GM23338 (cell line): Measurements from ENCODE around the gene UNC79. TPM values are rescaled to one million over a fixed set of nuclear protein-coding genes. Genes with fewer than 3 reads are reported as not detected.

ENCODE experiments used
- ATAC-seq: fragments of 200-7000 bp; cut with Tn5 transposase; 3 replicates; pipeline ENCODE4 v1.9.1; 2020
- DNase-seq: peaks from one replicate; pipeline ENCODE4 v3.0.0-alpha.2; 2015; ENCODE audit warnings: low spot score
- H2AFZ ChIP-seq: fragments of 200-600 bp; sonication (generic); 2 replicates; pipeline ENCODE4 v1.8.0; 2016; ENCODE audit warnings: antibody characterized with exemption, mild to moderate bottlenecking, moderate library complexity
- H3F3A ChIP-seq: fragments of 200-600 bp; sonication (generic); replicated peaks from 2 replicates; pipeline ENCODE4 v1.8.0; 2017; ENCODE audit warnings: antibody characterized with exemption, mixed run types, low read depth
- H3K27ac ChIP-seq: fragments of 200-600 bp; sonication (generic); 2 replicates; pipeline ENCODE4 v1.6.1; 2016; ENCODE audit warnings: low read depth
- H3K27me3 ChIP-seq: fragments of 200-600 bp; sonication (generic); 2 replicates; pipeline ENCODE4 v1.8.0; 2016; ENCODE audit warnings: mild to moderate bottlenecking, mixed run types, moderate library complexity; ENCODE audit not compliant: insufficient read depth
- H3K36me3 ChIP-seq: fragments of 200-600 bp; sonication (generic); 2 replicates; pipeline ENCODE4 v1.8.0; 2016; ENCODE audit warnings: mild to moderate bottlenecking; ENCODE audit not compliant: insufficient read depth
- H3K4me1 ChIP-seq: fragments of 200-600 bp; sonication (generic); 2 replicates; pipeline ENCODE4 v1.8.0; 2016; ENCODE audit warnings: mild to moderate bottlenecking, moderate library complexity; ENCODE audit not compliant: insufficient read depth
- H3K4me2 ChIP-seq: fragments of 200-600 bp; sonication (generic); 2 replicates; pipeline ENCODE4 v1.7.1; 2017; ENCODE audit warnings: mixed run types
- H3K4me3 ChIP-seq: fragments of 200-600 bp; sonication (generic); 2 replicates; pipeline ENCODE4 v1.6.1; 2016; ENCODE audit warnings: mixed run types
- H3K79me2 ChIP-seq: fragments of 200-600 bp; sonication (generic); replicated peaks from 2 replicates; pipeline ENCODE4 v1.8.0; 2017; ENCODE audit warnings: mild to moderate bottlenecking; ENCODE audit not compliant: insufficient read depth
- H3K9me2 ChIP-seq: fragments of 200-600 bp; sonication (generic); 2 replicates; pipeline ENCODE4 v1.8.0; 2017; ENCODE audit not compliant: insufficient read depth
- H4K20me1 ChIP-seq: fragments of 200-600 bp; sonication (generic); replicated peaks from 2 replicates; pipeline ENCODE4 v1.8.0; 2017; ENCODE audit warnings: mild to moderate bottlenecking; ENCODE audit not compliant: insufficient read depth
- H3K27ac Mint-ChIP-seq: 2 replicates; pipeline ENCODE4 v1.8.0; 2020; ENCODE audit warnings: inconsistent platforms, mild to moderate bottlenecking, moderate library complexity, mixed read lengths
- H3K27me3 Mint-ChIP-seq: 3 replicates; pipeline ENCODE4 v1.8.0; 2022; ENCODE audit warnings: low read depth, mild to moderate bottlenecking, moderate library complexity, mixed read lengths, inconsistent platforms; ENCODE audit not compliant: insufficient read depth, poor library complexity
- H3K36me3 Mint-ChIP-seq: 3 replicates; pipeline ENCODE4 v1.8.0; 2021; ENCODE audit warnings: low read depth, mild to moderate bottlenecking, inconsistent platforms, moderate library complexity, mixed read lengths
- H3K4me1 Mint-ChIP-seq: 3 replicates; pipeline ENCODE4 v1.8.0; 2020; ENCODE audit warnings: mild to moderate bottlenecking, inconsistent platforms, mixed read lengths
- H3K4me3 Mint-ChIP-seq: 3 replicates; pipeline ENCODE4 v1.8.0; 2021; ENCODE audit warnings: moderate library complexity, mild to moderate bottlenecking, inconsistent platforms, mixed read lengths
- H3K9me3 Mint-ChIP-seq: 3 replicates; pipeline ENCODE4 v1.8.0; 2020; ENCODE audit warnings: moderate library complexity, mild to moderate bottlenecking, inconsistent platforms, mixed read lengths
- CREB1 ChIP-seq: fragments of 250-450 bp; sonication (Bioruptor Pico); IDR thresholded peaks from 2 replicates; pipeline ENCODE4 v1.5.0; 2020; ENCODE audit warnings: low read depth, mild to moderate bottlenecking, moderate library complexity
- EZH2 ChIP-seq: fragments of 200-600 bp; sonication (generic); IDR thresholded peaks from one replicate; pipeline ENCODE4 v1.8.0; 2017; ENCODE audit warnings: antibody characterized with exemption, mild to moderate bottlenecking, low read depth; ENCODE audit not compliant: unreplicated experiment
- EZH2phosphoT487 ChIP-seq: fragments of 200-600 bp; sonication (generic); IDR thresholded peaks from one replicate; pipeline ENCODE4 v1.8.1; 2018; ENCODE audit warnings: antibody characterized with exemption; ENCODE audit not compliant: unreplicated experiment
- JUNB ChIP-seq: IDR thresholded peaks from one replicate; pipeline ENCODE4 v1.6.1; 2016; ENCODE audit warnings: antibody characterized with exemption; ENCODE audit not compliant: unreplicated experiment
- NANOG ChIP-seq: IDR thresholded peaks from 2 replicates; pipeline ENCODE4 v1.6.1; 2016; ENCODE audit warnings: antibody characterized with exemption, borderline replicate concordance
- POLR2AphosphoS5 ChIP-seq: IDR thresholded peaks from 2 replicates; pipeline ENCODE4 v1.6.1; 2016; ENCODE audit warnings: antibody characterized with exemption, low read depth
- STAT1 ChIP-seq: IDR thresholded peaks from one replicate; pipeline ENCODE4 v1.6.1; 2016; ENCODE audit warnings: antibody characterized with exemption; ENCODE audit not compliant: unreplicated experiment
- ZNF114 ChIP-seq: fragments of 250-450 bp; sonication (Bioruptor Pico); IDR thresholded peaks from 2 replicates; pipeline ENCODE4 v1.5.0; 2020; ENCODE audit warnings: mild to moderate bottlenecking, moderate library complexity
- ZNF331 ChIP-seq: fragments of 250-450 bp; sonication (Bioruptor Pico); IDR thresholded peaks from 2 replicates; pipeline ENCODE4 v1.5.0; 2020; ENCODE audit warnings: low read depth, mild to moderate bottlenecking, moderate library complexity
- ZNF462 ChIP-seq: fragments of 250-450 bp; sonication (Bioruptor Pico); IDR thresholded peaks from 2 replicates; pipeline ENCODE4 v1.5.0; 2020; ENCODE audit warnings: mild to moderate bottlenecking, moderate library complexity
- polyA plus RNA-seq: library from polyadenylated mRNA; unstranded; fragments of >200 nt; fragmentation: Nextera tagmentation; extraction: Ambion mirVana; gene quantifications from 2 replicates; pipeline ENCODE4 v1.2.1, GENCODE V29; 2016
- total RNA-seq: library from RNA; depleted of rRNA; stranded (reverse); fragments of >200 nt; shearing (Covaris generic); gene quantifications from 2 replicates; pipeline ENCODE4 v1.2.3, GENCODE V29; 2014
- TF ChIP-seq, protein P1 (sequence below): IDR thresholded peaks from one replicate; pipeline ENCODE4 v1.6.1; 2018; ENCODE audit warnings: antibody characterized with exemption; ENCODE audit not compliant: unreplicated experiment
- TF ChIP-seq, protein P2 (sequence below): IDR thresholded peaks from 2 replicates; pipeline ENCODE4 v1.6.1; 2016; ENCODE audit warnings: antibody characterized with exemption
- TF ChIP-seq, protein P3 (sequence below), 2 experiments: fragments of 200-600 bp in 1 of 2; sonication (generic) in 1 of 2; conservative IDR thresholded peaks; 2 replicates each; pipeline versions ENCODE4 v1.5.1 to v1.6.1; 2016 to 2017; ENCODE audit warnings: antibody characterized with exemption in 2 of 2, low read depth in 2 of 2, mild to moderate bottlenecking in 2 of 2, moderate library complexity in 1 of 2

Gene UNC79
- total and polyA plus RNA-seq, 2 experiments from 2014 or later, result 1.8 to 3.6 TPM

- H2AFZ ChIP-seq, result no peak overlapping the region
- TF ChIP-seq EZH2, result no peak
- TF ChIP-seq JUNB, result no peak
- TF ChIP-seq ZNF114 (CRISPR knock-in tag), result no peak
- TF ChIP-seq, protein P1, sequence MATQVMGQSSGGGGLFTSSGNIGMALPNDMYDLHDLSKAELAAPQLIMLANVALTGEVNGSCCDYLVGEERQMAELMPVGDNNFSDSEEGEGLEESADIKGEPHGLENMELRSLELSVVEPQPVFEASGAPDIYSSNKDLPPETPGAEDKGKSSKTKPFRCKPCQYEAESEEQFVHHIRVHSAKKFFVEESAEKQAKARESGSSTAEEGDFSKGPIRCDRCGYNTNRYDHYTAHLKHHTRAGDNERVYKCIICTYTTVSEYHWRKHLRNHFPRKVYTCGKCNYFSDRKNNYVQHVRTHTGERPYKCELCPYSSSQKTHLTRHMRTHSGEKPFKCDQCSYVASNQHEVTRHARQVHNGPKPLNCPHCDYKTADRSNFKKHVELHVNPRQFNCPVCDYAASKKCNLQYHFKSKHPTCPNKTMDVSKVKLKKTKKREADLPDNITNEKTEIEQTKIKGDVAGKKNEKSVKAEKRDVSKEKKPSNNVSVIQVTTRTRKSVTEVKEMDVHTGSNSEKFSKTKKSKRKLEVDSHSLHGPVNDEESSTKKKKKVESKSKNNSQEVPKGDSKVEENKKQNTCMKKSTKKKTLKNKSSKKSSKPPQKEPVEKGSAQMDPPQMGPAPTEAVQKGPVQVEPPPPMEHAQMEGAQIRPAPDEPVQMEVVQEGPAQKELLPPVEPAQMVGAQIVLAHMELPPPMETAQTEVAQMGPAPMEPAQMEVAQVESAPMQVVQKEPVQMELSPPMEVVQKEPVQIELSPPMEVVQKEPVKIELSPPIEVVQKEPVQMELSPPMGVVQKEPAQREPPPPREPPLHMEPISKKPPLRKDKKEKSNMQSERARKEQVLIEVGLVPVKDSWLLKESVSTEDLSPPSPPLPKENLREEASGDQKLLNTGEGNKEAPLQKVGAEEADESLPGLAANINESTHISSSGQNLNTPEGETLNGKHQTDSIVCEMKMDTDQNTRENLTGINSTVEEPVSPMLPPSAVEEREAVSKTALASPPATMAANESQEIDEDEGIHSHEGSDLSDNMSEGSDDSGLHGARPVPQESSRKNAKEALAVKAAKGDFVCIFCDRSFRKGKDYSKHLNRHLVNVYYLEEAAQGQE, result no peak
- TF ChIP-seq ZNF462 (CRISPR knock-in tag), result no peak
- no peak for TF ChIP-seq CREB1 (CRISPR knock-in tag)
- TF ChIP-seq ZNF331 (CRISPR knock-in tag), result no peak
- TF ChIP-seq STAT1, result no peak
- TF ChIP-seq NANOG, result no peak
- TF ChIP-seq, protein P2, sequence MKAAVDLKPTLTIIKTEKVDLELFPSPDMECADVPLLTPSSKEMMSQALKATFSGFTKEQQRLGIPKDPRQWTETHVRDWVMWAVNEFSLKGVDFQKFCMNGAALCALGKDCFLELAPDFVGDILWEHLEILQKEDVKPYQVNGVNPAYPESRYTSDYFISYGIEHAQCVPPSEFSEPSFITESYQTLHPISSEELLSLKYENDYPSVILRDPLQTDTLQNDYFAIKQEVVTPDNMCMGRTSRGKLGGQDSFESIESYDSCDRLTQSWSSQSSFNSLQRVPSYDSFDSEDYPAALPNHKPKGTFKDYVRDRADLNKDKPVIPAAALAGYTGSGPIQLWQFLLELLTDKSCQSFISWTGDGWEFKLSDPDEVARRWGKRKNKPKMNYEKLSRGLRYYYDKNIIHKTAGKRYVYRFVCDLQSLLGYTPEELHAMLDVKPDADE, result no peak
- no peak for TF ChIP-seq EZH2phosphoT487
- TF ChIP-seq, protein P3, sequence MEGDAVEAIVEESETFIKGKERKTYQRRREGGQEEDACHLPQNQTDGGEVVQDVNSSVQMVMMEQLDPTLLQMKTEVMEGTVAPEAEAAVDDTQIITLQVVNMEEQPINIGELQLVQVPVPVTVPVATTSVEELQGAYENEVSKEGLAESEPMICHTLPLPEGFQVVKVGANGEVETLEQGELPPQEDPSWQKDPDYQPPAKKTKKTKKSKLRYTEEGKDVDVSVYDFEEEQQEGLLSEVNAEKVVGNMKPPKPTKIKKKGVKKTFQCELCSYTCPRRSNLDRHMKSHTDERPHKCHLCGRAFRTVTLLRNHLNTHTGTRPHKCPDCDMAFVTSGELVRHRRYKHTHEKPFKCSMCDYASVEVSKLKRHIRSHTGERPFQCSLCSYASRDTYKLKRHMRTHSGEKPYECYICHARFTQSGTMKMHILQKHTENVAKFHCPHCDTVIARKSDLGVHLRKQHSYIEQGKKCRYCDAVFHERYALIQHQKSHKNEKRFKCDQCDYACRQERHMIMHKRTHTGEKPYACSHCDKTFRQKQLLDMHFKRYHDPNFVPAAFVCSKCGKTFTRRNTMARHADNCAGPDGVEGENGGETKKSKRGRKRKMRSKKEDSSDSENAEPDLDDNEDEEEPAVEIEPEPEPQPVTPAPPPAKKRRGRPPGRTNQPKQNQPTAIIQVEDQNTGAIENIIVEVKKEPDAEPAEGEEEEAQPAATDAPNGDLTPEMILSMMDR (conservative IDR thresholded peaks at IDR 0.05; ENCODE audit: low read depth in 2 of 2), result no peak
- no peak for TF ChIP-seq POLR2AphosphoS5
- DNase-seq, result no peak
- no peaks in the 10 kb centered on the region for H3K36me3 ChIP-seq
- no peak overlapping the region for H3K4me3 ChIP-seq
- H3K27ac ChIP-seq, result no peak overlapping the region
- Mint-ChIP-seq H3K27me3 (peaks cover 3% of the 10 kb centered on the region), H3K4me1 (peaks cover 10% of the 10 kb centered on the region), H3K27ac (no peak overlapping the region), H3K36me3 (peaks cover 24% of the 10 kb centered on the region; the same call in 2 of the 3 replicates), H3K4me3 (no peak overlapping the region), H3K9me3 (peaks cover 26% of the 10 kb centered on the region; the same call in 2 of the 3 replicates)
- H4K20me1 ChIP-seq, result no peaks in the 10 kb centered on the region
- H3K4me1 ChIP-seq, result peaks cover 8% of the 10 kb centered on the region
- H3K9me2 ChIP-seq, result peaks cover 5% of the 10 kb centered on the region; the same call in 1 of the 2 replicates
- 0 out of 2 replicates have a peak, but pooled peaks cover 5% of the 10 kb centered on the region for H3K27me3 ChIP-seq
- no peak for ATAC-seq
- H3K4me2 ChIP-seq, result no peak overlapping the region
- no peaks in the 10 kb centered on the region for H3F3A ChIP-seq
- no peaks in the 10 kb centered on the region for H3K79me2 ChIP-seq
Measured at GRCh38 chr14:93426750-93427149, 4.0 kb upstream of the UNC79 start.
